Measurements from ENCODE around the gene ASMTL. TPM values are rescaled to one million over a fixed set of nuclear protein-coding genes. Genes with fewer than 3 reads are reported as not detected.
"Not testable (repeated sequence)": the region's sequence is repeated elsewhere in the genome, so short reads cannot be mapped to it uniquely, and the experiment has no call there.

ASMTL gene
- total RNA-seq, 1 donor from 2014 or later, result 7.1 TPM

- no peak for DNase-seq (ENCODE audit: low read depth)
These were observed 18.9 kb downstream of the ASMTL start for GRCh38 chrX:1433646-1434357.

GRCh38 chrX:1430451-1430850, 22.3 kb downstream of the ASMTL start:
- no peak for DNase-seq (ENCODE audit: low read depth)

- DNase-seq (ENCODE audit: low read depth), result no peak
These were observed 25.0 kb downstream of the ASMTL start for GRCh38 chrX:1427756-1428155.

- DNase-seq (ENCODE audit: low read depth), result not testable (repeated sequence)
These were observed 26.4 kb downstream of the ASMTL start for GRCh38 chrX:1426321-1426720.

GRCh38 chrX:1425381-1425780, 27.3 kb downstream of the ASMTL start:
- DNase-seq (ENCODE audit: low read depth), result no peak

- DNase-seq (ENCODE audit: low read depth), result no peak
These were observed 28.4 kb downstream of the ASMTL start for GRCh38 chrX:1424147-1424851.

DNA sequence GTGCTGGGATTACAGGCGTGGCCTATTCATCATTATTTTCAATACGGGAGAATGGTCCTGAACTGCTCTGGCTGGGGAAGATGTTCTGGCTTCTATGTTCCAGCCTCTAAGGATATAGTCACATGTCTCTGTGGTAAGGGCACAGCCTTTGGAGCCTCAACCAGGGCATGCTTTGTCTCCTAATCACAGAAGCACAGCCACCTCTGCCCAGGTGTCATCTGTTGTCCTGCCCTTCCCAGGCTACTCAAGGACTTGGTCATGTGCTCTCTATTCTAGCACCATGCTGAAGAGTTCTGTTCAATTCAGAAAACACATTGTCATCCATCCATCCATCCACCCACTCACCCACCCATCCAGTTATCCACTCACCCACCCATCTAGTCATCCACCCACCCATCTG, 29.5 kb downstream of the ASMTL start:
- no peak for DNase-seq (ENCODE audit: low read depth)

DNA sequence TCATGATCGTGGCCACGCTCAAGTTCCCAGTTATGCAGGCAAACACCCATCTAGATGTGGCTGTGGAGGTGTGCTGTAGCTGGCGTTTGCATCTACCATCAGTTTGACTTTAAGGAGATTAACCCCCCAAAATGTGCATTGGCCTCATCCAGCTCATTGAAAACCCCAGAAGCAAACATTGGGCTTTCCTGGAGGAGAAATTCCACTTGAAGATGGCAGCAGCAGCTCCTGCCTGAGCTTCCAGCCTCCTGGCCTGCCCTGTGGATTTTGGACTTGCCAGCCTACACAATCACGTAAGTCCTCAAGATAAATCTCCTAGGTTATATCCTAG, 30.6 kb downstream of the ASMTL start:
- DNase-seq (ENCODE audit: low read depth), result no peak

GRCh38 chrX:1421433-1422134, 31.1 kb downstream of the ASMTL start:
- no peak for DNase-seq (ENCODE audit: low read depth)

GRCh38 chrX:1420371-1420770, 32.3 kb downstream of the ASMTL start:
- no peak for DNase-seq (ENCODE audit: low read depth)

- no peak for DNase-seq (ENCODE audit: low read depth)
These were observed 33.0 kb downstream of the ASMTL start for GRCh38 chrX:1419545-1420355.

DNA sequence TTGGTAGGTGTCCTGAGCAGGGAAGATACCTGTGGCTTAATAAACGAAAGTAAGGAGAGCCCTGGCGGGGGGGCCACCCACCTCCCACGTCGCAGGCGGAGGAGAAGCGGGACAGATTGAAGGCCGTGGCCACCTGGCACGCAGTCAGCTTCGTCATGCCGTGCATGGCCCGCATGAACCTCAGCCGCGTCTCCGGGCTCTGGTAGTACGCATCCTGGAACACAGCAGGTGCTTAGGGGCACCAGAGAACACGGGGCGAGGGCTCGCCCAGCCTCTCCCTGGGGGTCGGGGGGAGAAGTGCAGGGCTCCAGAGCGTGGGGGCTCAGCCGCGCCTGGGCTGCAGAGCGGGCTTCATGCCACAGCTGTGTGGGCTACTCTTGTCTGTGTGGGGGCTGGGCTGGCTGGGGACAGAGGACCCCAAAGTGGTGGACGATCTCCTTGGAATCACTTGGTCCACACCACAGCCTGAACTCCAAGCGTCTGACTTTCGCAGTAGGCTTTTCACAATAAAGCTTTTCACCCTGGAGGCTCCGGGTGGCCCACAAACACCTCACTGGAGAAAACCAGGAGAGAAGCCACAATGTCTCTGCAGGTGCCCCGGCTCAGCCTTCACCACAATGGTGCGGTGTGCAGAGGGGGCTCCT, 33.7 kb downstream of the ASMTL start:
- DNase-seq (ENCODE audit: low read depth), result no peak

- no peak for DNase-seq (ENCODE audit: low read depth)
These were observed 34.6 kb downstream of the ASMTL start for GRCh38 chrX:1417921-1418771.

DNA sequence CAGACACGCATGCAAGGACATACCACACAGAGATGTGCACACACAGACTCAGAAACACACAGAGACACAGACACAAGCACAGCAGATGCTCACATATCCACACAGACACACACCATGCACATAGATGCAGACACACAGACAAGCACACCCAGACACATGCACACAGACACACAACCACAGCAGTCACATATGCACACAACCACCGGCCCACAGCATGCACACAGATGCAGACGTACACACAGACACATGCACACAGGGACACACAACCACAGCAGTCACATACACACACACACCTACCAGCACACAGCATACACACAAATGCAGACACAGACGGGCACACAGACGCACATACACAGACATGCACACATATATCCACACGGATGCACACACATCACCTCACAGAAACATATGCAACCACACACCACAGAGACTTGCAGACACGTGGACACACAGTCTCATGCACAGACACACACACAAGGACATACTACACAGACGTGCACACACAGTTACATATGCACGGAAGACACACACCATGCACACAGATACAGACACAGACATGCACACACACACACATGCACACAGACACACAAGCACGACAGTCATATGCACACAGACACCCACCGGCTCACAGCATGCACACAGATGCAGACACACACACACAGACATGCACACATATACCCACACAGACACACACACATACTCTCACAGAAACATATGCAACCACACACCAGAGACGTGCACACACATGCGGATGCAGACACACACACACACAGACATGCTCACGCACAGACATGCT, 35.5 kb downstream of the ASMTL start:
- no peak for DNase-seq (ENCODE audit: low read depth)

DNA sequence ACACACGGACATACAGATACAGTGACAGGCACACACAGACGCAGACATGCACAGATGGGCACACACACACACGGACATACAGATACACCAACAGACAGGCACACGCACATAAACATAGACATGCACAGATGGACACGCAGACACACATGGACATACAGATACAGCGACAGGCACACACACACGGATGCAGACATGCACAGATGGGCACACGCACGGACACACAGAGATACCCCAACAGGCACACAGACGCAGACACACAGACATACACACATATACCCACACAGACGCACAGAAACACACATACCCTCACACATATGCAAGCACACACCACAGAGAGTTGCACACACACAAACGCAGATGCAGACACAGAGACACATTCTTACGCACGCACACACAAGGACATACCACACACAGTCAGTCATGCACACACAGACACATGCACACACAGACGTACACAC, 36.4 kb downstream of the ASMTL start:
- DNase-seq (ENCODE audit: low read depth), result no peak

DNA sequence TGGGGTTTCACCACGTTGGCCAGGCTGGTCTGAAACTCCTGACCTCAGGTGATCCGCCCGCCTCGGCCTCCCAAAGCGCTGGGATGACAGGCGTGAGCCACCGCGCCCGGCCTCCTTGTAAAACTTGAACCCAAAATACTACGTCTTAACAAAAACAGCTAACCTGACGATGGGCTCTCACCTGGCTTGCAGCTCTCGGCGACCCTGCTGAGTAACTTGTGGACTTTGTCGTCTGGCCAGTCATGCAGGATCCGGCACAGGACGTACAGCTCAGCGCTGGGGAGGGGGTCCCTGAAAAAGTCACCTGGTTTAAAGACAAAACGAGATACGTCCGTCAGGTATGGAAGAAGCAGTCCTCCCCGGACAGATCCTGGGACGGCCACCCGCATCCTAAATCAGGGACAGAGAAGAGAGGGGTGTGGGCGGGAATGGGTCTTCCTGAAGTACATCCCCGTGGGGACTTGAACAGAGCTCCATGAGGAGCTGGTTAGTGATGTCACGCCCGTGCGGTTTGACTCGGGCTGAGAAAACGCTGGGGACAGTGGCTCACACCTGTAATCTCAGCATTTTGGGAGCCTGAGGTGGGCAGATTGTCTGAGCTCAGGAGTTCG, 40.1 kb downstream of the ASMTL start:
- DNase-seq (ENCODE audit: low read depth), result no peak

DNA sequence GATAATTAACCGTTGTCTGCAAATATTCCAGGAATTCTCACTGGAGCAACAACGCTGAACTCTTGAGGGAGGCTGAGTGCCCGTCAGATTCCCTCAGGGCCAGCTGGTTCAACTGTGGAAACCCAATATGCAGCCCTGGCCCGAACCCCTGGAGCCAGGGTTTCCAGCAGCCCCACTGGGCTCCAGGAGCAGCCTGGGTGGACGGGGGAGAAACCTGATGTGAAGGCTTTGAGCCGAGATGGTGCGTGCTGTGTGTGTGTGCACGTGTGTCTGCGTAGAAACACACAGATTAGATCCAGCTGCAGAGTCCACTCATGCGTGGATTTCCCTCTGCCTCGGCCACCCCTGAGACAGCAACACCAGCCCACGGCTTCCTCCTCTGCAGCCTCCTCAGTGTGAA, 41.4 kb downstream of the ASMTL start:
- no peak for DNase-seq (ENCODE audit: low read depth)

GRCh38 chrX:1407035-1407434, 45.7 kb downstream of the ASMTL start:
- no peak for DNase-seq (ENCODE audit: low read depth)

DNA sequence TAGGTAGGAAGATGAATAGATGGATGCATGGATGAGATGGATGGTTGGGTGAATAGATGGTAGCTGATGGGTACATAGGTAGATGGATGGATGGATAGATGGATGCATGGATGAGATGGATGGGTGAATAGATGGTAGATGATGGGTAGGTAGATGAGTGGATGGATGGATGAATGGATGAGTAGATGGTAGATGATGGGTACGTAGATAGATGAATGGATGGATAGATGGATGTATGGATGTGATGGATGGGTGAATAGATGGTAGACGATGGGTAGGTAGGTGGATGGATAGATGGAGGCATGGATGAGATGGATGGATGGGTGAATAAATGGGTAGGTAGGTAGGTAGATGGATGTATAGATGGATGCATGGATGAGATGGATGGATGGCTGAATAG, 46.9 kb downstream of the ASMTL start:
- DNase-seq (ENCODE audit: low read depth), result not testable (repeated sequence)

All from renal cortical epithelial cell (primary cell).